ENCODE measurements around the gene BPI. TPM values are rescaled to one million over a fixed set of nuclear protein-coding genes. Genes with fewer than 3 reads are reported as not detected.

BPI gene
- total RNA-seq, 2 donors from 2014 or later = not detected

DNA sequence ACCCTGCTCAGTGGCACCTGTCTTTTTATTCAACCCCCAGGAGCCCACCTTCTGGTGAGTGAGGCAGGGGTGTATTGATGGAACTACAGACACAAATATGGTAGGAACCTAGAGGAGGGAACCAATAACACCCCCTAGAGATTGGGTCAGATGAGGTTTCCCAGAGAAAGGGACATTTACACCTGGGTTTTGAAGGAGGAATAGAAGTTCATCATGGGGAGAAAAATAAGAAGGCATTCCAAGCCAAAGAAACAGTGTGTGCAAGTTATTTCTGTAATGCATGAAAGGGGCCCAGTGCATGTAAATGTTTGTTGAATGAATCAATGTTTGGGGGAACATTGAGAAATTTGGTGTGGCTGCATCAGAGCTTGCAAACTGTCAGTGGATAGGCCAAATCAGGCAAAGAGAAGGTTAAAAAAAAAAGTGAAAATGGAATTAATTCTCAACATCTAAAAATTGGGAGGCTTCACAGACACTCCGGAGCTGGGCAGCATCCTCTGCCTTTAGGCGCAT is 32.3 kb upstream of the BPI start:
- Histone ChIP-seq H3K36me3 (no peaks in the 10 kb centered on the region), H3K27me3 (no peaks in the 10 kb centered on the region), H3K27ac (no peak overlapping the region), H3K4me3 (no peak overlapping the region), H3K9ac (ENCODE audit: low read depth in 2 of 2, low read length in 2 of 2) (no peak overlapping the region), H3K9me3 (no peaks in the 10 kb centered on the region), H3K4me1 (no peaks in the 10 kb centered on the region)
- intact Hi-C loops (cut with DNase I) = no loop called here
- TF ChIP-seq, protein P1, sequence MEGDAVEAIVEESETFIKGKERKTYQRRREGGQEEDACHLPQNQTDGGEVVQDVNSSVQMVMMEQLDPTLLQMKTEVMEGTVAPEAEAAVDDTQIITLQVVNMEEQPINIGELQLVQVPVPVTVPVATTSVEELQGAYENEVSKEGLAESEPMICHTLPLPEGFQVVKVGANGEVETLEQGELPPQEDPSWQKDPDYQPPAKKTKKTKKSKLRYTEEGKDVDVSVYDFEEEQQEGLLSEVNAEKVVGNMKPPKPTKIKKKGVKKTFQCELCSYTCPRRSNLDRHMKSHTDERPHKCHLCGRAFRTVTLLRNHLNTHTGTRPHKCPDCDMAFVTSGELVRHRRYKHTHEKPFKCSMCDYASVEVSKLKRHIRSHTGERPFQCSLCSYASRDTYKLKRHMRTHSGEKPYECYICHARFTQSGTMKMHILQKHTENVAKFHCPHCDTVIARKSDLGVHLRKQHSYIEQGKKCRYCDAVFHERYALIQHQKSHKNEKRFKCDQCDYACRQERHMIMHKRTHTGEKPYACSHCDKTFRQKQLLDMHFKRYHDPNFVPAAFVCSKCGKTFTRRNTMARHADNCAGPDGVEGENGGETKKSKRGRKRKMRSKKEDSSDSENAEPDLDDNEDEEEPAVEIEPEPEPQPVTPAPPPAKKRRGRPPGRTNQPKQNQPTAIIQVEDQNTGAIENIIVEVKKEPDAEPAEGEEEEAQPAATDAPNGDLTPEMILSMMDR (IDR thresholded peaks at IDR 0.05) = no peak
- no peak for DNase-seq

DNA sequence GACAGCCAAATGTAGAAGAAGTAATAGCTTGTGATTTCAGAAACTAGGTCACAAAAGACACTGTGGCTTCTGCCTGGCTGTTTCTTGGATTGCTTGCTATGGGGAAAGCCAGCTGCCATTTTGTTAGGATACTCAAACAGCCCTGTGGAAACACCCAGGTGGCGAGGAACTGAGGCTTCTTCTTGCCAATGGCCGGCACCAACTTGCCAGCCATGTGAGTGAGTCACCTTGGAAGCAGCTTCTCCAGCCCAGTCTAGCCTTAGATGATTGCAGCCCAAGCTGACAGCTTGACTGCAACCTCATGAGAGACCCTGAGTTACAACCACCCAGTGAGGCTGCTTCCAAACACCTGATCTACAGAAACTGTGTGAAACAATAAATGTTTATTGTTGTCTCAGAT is 31.6 kb upstream of the BPI start:
- TF ChIP-seq, protein P1 (IDR thresholded peaks at IDR 0.05) = no peak
- H3K9ac ChIP-seq (ENCODE audit: low read depth in 2 of 2, low read length in 2 of 2) = no peak overlapping the region
- no peaks in the 10 kb centered on the region for H3K27me3 ChIP-seq
- no peak overlapping the region for H3K27ac ChIP-seq
- H3K36me3 ChIP-seq = no peaks in the 10 kb centered on the region
- DNase-seq = no peak
- H3K4me1 ChIP-seq = no peaks in the 10 kb centered on the region
- intact Hi-C loops (cut with DNase I) = no loop called here
- H3K9me3 ChIP-seq = no peaks in the 10 kb centered on the region
- no peak overlapping the region for H3K4me3 ChIP-seq

GRCh38 chr20:38272961-38273360 is 31.0 kb upstream of the BPI start:
- no peak for DNase-seq
- intact Hi-C loops (cut with DNase I) = no loop called here

DNA sequence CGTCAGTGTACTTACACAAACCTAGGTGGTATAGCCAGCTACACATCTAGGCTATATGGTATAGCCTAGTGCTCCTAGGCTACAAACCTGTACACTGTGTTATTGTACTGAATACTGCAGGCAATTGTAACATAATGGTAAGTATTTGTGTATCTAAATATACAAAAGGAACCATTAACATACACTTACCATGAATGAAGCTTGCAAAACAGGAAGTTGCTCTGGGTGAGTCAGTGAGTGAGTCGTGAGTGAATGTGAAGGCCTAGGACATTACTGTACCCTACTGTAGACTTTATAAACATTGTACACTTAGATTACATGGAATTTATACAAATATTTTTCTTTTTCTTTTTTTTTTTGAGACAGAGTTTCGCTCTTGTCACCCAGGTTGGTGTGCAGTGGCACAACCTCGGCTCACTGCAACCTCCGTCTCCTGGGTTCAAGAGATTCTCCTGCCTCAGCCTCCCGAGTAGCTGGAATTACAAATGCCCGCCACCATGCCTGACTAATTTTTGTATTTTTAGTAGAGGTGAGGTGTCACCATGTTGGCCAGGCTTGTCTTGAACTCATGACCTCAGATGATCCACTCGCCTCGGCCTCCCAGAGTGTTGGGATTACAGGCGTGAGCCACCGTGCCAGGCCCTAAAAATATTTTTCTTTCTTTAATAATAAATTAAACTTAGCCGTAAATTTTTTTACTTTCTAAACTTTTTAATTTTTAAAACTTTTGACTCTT is 28.0 kb upstream of the BPI start:
- Histone ChIP-seq H3K9ac (ENCODE audit: low read depth in 2 of 2, low read length in 2 of 2) (no peak overlapping the region), H3K36me3 (no peaks in the 10 kb centered on the region), H3K27ac (no peak overlapping the region), H3K27me3 (no peaks in the 10 kb centered on the region), H3K9me3 (no peaks in the 10 kb centered on the region), H3K4me3 (no peak overlapping the region), H3K4me1 (no peaks in the 10 kb centered on the region)
- TF ChIP-seq, protein P1 (IDR thresholded peaks at IDR 0.05) = no peak
- intact Hi-C loops (cut with DNase I) = no loop called here
- no peak for DNase-seq

More at GRCh38 chr20:38272961-38273360, 31.0 kb upstream of the BPI start:
- TF ChIP-seq, protein P1 (IDR thresholded peaks at IDR 0.05) = no peak
- Histone ChIP-seq H3K9ac (ENCODE audit: low read depth in 2 of 2, low read length in 2 of 2) (no peak overlapping the region), H3K36me3 (no peaks in the 10 kb centered on the region), H3K9me3 (no peaks in the 10 kb centered on the region), H3K4me3 (no peak overlapping the region), H3K27me3 (no peaks in the 10 kb centered on the region), H3K4me1 (no peaks in the 10 kb centered on the region), H3K27ac (no peak overlapping the region)

GRCh38 chr20:38277285-38277684 is 26.7 kb upstream of the BPI start:
- H3K4me3 ChIP-seq = no peak overlapping the region
- TF ChIP-seq, protein P1 (IDR thresholded peaks at IDR 0.05) = no peak
- intact Hi-C loops (cut with DNase I) = no loop called here
- DNase-seq = no peak
- no peaks in the 10 kb centered on the region for H3K27me3 ChIP-seq
- no peak overlapping the region for H3K9ac ChIP-seq (ENCODE audit: low read depth in 2 of 2, low read length in 2 of 2)
- no peaks in the 10 kb centered on the region for H3K4me1 ChIP-seq
- no peaks in the 10 kb centered on the region for H3K9me3 ChIP-seq
- H3K27ac ChIP-seq = no peak overlapping the region
- H3K36me3 ChIP-seq = no peaks in the 10 kb centered on the region

Data from colonic mucosa (tissue), 4 donors.